HepG2 (cell line): ENCODE results near the gene SPNS3. TPM values are rescaled to one million over a fixed set of nuclear protein-coding genes. Genes with fewer than 3 reads are reported as not detected.

Experiments used
- EED ChIP-seq: sonication (generic); formaldehyde crosslinking; IDR thresholded peaks from 2 replicates; pipeline ENCODE4 v1.5.0; 2020; ENCODE audit warnings: mild to moderate bottlenecking, missing genetic modification reagents
- ZNF546 ChIP-seq: sonication (generic); formaldehyde crosslinking; conservative IDR thresholded peaks from 2 replicates; pipeline ENCODE4 v1.8.1; 2023; ENCODE audit warnings: mild to moderate bottlenecking, missing genetic modification reagents
- polyA plus RNA-seq, 8 experiments: library from polyadenylated mRNA; depleted of rRNA in 3 of 8; stranded (reverse) in 7 of 8; unstranded in 1 of 8; fragments of >200 nt; fragmentation: Illumina TruSeq in 4 of 8; extraction: Trizol in 4 of 8; gene quantifications; 2 replicates each; pipeline versions ENCODE4 v1.2.1 to v1.2.3, GENCODE V29; 2011 to 2016; ENCODE audit warnings: low read depth in 4 of 8, missing spikeins in 1 of 8, mixed read lengths in 1 of 8; ENCODE audit not compliant: insufficient read depth in 1 of 8
- total RNA-seq, 5 experiments: library from RNA; depleted of rRNA; stranded (reverse); fragments of >200 nt; fragmentation: Illumina TruSeq; extraction: Trizol; gene quantifications; 2 replicates each; pipeline ENCODE4 v1.2.3, GENCODE V29; 2016; ENCODE audit warnings: low read depth in 1 of 5
- TF ChIP-seq, protein P1 (sequence below): sonication (generic); formaldehyde crosslinking; conservative IDR thresholded peaks from 2 replicates; pipeline ENCODE4 v1.4.0; 2020; ENCODE audit warnings: mild to moderate bottlenecking, missing genetic modification reagents, moderate library complexity
- TF ChIP-seq, protein P2 (sequence below): sonication (generic); formaldehyde crosslinking; IDR thresholded peaks from 2 replicates; pipeline ENCODE4 v1.4.0; 2020; ENCODE audit warnings: mild to moderate bottlenecking, missing genetic modification reagents
- TF ChIP-seq, protein P3 (sequence below), 2 experiments: sonication (generic) in 1 of 2; formaldehyde crosslinking in 1 of 2; IDR thresholded peaks; 2 replicates each; pipeline versions ENCODE4 v1.4.0 to v1.6.1; 2018 to 2020; ENCODE audit warnings: missing genetic modification reagents in 2 of 2, borderline replicate concordance in 1 of 2, low read depth in 1 of 2, mild to moderate bottlenecking in 1 of 2, missing biosample characterization in 1 of 2
- TF ChIP-seq, protein P4 (sequence below): IDR thresholded peaks from 2 replicates; pipeline ENCODE4 v1.6.1; 2016; ENCODE audit warnings: mild to moderate bottlenecking, missing biosample characterization, missing genetic modification reagents
- TF ChIP-seq, protein P5 (sequence below): sonication (generic); formaldehyde crosslinking; IDR thresholded peaks from 2 replicates; pipeline ENCODE4 v1.5.0; 2020; ENCODE audit warnings: mild to moderate bottlenecking, missing genetic modification reagents, moderate library complexity
- TF ChIP-seq, protein P6 (sequence below): sonication (generic); formaldehyde crosslinking; IDR thresholded peaks from 2 replicates; pipeline ENCODE4 v1.9.0; 2021; ENCODE audit warnings: mild to moderate bottlenecking, missing genetic modification reagents

The SPNS3 gene
- total and polyA plus RNA-seq, 2 of the 13 experiments (the other 11 are each of a cell fraction or from before 2014, with no cell fraction given): not detected

DNA sequence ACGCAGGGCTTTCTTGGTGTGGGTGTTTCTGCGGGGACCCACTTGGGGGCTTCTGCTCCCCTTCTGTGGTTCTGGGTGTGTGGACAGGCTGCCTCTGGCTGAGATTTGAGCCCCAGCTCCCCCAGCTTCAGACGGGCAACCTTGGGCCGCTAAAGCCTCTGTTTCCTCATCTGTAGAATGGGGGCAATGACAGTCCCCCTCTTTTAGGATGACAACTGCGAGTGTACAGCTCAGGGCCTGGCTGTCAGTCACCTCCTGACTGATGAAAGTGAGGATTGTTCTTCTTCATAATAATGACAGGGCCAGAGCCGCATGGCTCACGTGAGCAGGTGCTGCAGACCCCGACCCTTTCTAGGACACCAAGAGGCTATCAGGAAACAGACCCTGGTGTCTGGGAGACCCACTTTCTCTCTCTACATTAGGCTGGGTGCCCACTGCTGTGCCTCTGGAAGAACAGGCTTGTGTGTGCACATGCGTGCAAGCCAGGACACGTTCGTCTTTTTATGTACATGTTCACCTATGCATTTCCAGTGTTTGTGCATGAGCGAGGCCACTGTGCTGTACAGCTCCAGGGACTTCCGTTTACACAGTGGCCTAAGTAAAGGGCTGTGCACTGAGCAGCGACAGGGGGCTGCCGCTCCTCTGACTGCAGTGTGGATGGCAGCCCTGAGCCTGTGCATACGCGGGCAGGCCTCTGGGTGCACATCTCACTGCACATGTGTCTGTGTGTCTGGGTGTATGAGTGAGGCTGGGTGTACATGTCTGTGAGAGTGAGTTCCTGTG, 4.6 kb downstream of the SPNS3 start (continued):
- TF ChIP-seq, protein P1, sequence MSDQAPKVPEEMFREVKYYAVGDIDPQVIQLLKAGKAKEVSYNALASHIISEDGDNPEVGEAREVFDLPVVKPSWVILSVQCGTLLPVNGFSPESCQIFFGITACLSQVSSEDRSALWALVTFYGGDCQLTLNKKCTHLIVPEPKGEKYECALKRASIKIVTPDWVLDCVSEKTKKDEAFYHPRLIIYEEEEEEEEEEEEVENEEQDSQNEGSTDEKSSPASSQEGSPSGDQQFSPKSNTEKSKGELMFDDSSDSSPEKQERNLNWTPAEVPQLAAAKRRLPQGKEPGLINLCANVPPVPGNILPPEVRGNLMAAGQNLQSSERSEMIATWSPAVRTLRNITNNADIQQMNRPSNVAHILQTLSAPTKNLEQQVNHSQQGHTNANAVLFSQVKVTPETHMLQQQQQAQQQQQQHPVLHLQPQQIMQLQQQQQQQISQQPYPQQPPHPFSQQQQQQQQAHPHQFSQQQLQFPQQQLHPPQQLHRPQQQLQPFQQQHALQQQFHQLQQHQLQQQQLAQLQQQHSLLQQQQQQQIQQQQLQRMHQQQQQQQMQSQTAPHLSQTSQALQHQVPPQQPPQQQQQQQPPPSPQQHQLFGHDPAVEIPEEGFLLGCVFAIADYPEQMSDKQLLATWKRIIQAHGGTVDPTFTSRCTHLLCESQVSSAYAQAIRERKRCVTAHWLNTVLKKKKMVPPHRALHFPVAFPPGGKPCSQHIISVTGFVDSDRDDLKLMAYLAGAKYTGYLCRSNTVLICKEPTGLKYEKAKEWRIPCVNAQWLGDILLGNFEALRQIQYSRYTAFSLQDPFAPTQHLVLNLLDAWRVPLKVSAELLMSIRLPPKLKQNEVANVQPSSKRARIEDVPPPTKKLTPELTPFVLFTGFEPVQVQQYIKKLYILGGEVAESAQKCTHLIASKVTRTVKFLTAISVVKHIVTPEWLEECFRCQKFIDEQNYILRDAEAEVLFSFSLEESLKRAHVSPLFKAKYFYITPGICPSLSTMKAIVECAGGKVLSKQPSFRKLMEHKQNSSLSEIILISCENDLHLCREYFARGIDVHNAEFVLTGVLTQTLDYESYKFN: no peak
- no peak for TF ChIP-seq ZNF546 (CRISPR knock-in tag)
- TF ChIP-seq, protein P2, sequence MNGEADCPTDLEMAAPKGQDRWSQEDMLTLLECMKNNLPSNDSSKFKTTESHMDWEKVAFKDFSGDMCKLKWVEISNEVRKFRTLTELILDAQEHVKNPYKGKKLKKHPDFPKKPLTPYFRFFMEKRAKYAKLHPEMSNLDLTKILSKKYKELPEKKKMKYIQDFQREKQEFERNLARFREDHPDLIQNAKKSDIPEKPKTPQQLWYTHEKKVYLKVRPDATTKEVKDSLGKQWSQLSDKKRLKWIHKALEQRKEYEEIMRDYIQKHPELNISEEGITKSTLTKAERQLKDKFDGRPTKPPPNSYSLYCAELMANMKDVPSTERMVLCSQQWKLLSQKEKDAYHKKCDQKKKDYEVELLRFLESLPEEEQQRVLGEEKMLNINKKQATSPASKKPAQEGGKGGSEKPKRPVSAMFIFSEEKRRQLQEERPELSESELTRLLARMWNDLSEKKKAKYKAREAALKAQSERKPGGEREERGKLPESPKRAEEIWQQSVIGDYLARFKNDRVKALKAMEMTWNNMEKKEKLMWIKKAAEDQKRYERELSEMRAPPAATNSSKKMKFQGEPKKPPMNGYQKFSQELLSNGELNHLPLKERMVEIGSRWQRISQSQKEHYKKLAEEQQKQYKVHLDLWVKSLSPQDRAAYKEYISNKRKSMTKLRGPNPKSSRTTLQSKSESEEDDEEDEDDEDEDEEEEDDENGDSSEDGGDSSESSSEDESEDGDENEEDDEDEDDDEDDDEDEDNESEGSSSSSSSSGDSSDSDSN (CRISPR knock-in tag): peak; percentile 34; the same call in 1 of the 2 replicates
- TF ChIP-seq, protein P3, sequence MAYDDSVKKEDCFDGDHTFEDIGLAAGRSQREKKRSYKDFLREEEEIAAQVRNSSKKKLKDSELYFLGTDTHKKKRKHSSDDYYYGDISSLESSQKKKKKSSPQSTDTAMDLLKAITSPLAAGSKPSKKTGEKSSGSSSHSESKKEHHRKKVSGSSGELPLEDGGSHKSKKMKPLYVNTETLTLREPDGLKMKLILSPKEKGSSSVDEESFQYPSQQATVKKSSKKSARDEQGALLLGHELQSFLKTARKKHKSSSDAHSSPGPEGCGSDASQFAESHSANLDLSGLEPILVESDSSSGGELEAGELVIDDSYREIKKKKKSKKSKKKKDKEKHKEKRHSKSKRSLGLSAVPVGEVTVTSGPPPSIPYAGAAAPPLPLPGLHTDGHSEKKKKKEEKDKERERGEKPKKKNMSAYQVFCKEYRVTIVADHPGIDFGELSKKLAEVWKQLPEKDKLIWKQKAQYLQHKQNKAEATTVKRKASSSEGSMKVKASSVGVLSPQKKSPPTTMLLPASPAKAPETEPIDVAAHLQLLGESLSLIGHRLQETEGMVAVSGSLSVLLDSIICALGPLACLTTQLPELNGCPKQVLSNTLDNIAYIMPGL (CRISPR knock-in tag; IDR thresholded peaks at IDR 0.05; ENCODE audit: borderline replicate concordance in 1 of 2, low read depth in 1 of 2): no peak
- TF ChIP-seq, protein P4, sequence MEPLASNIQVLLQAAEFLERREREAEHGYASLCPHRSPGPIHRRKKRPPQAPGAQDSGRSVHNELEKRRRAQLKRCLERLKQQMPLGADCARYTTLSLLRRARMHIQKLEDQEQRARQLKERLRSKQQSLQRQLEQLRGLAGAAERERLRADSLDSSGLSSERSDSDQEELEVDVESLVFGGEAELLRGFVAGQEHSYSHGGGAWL (CRISPR knock-in tag): no peak
- TF ChIP-seq, protein P5, sequence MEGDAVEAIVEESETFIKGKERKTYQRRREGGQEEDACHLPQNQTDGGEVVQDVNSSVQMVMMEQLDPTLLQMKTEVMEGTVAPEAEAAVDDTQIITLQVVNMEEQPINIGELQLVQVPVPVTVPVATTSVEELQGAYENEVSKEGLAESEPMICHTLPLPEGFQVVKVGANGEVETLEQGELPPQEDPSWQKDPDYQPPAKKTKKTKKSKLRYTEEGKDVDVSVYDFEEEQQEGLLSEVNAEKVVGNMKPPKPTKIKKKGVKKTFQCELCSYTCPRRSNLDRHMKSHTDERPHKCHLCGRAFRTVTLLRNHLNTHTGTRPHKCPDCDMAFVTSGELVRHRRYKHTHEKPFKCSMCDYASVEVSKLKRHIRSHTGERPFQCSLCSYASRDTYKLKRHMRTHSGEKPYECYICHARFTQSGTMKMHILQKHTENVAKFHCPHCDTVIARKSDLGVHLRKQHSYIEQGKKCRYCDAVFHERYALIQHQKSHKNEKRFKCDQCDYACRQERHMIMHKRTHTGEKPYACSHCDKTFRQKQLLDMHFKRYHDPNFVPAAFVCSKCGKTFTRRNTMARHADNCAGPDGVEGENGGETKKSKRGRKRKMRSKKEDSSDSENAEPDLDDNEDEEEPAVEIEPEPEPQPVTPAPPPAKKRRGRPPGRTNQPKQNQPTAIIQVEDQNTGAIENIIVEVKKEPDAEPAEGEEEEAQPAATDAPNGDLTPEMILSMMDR (CRISPR knock-in tag): peak; percentile 24; the same call in 1 of the 2 replicates
- TF ChIP-seq, protein P6, sequence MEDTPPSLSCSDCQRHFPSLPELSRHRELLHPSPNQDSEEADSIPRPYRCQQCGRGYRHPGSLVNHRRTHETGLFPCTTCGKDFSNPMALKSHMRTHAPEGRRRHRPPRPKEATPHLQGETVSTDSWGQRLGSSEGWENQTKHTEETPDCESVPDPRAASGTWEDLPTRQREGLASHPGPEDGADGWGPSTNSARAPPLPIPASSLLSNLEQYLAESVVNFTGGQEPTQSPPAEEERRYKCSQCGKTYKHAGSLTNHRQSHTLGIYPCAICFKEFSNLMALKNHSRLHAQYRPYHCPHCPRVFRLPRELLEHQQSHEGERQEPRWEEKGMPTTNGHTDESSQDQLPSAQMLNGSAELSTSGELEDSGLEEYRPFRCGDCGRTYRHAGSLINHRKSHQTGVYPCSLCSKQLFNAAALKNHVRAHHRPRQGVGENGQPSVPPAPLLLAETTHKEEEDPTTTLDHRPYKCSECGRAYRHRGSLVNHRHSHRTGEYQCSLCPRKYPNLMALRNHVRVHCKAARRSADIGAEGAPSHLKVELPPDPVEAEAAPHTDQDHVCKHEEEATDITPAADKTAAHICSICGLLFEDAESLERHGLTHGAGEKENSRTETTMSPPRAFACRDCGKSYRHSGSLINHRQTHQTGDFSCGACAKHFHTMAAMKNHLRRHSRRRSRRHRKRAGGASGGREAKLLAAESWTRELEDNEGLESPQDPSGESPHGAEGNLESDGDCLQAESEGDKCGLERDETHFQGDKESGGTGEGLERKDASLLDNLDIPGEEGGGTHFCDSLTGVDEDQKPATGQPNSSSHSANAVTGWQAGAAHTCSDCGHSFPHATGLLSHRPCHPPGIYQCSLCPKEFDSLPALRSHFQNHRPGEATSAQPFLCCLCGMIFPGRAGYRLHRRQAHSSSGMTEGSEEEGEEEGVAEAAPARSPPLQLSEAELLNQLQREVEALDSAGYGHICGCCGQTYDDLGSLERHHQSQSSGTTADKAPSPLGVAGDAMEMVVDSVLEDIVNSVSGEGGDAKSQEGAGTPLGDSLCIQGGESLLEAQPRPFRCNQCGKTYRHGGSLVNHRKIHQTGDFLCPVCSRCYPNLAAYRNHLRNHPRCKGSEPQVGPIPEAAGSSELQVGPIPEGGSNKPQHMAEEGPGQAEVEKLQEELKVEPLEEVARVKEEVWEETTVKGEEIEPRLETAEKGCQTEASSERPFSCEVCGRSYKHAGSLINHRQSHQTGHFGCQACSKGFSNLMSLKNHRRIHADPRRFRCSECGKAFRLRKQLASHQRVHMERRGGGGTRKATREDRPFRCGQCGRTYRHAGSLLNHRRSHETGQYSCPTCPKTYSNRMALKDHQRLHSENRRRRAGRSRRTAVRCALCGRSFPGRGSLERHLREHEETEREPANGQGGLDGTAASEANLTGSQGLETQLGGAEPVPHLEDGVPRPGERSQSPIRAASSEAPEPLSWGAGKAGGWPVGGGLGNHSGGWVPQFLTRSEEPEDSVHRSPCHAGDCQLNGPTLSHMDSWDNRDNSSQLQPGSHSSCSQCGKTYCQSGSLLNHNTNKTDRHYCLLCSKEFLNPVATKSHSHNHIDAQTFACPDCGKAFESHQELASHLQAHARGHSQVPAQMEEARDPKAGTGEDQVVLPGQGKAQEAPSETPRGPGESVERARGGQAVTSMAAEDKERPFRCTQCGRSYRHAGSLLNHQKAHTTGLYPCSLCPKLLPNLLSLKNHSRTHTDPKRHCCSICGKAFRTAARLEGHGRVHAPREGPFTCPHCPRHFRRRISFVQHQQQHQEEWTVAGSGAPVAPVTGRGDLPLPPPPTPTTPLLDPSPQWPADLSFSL (CRISPR knock-in tag): peak; percentile 61; the same call in 1 of the 2 replicates
- 0 out of 2 replicates have a peak, but pooled peaks have one; percentile 45 for TF ChIP-seq EED (CRISPR knock-in tag)
